ENCODE data around the gene CALU.

- TF ChIP-seq CTCF (IDR thresholded peaks at IDR 0.05) (no peak), POLR2AphosphoS5 (IDR thresholded peaks at IDR 0.05) (peak; percentile 87 to 93), EP300 (IDR thresholded peaks at IDR 0.05) (peak; percentile 53), POLR2A (IDR thresholded peaks at IDR 0.05; ENCODE audit: low read depth) (no peak)
These were observed 16.8 kb downstream of the CALU start for GRCh38 chr7:128755819-128756476.
